Occipital lobe (tissue), 2 donors: ENCODE measurements around the gene MLXIPL. TPM values are rescaled to one million over a fixed set of nuclear protein-coding genes. Genes with fewer than 3 reads are reported as not detected.
"Not testable (repeated sequence)": the region's sequence is repeated elsewhere in the genome, so short reads cannot be mapped to it uniquely, and the experiment has no call there.

ENCODE experiments used
- DNase-seq: peaks from one replicate; lab custom pipeline; 2025; lab: John Stamatoyannopoulos, UW
- total RNA-seq: library from RNA; depleted of rRNA; stranded (reverse); fragments of >200 nt; gene quantifications from one replicate; pipeline ENCODE4 v1.2.3, GENCODE V29; 2014

The MLXIPL gene
- total RNA-seq, 1 donor from 2014 or later, result not detected

DNA sequence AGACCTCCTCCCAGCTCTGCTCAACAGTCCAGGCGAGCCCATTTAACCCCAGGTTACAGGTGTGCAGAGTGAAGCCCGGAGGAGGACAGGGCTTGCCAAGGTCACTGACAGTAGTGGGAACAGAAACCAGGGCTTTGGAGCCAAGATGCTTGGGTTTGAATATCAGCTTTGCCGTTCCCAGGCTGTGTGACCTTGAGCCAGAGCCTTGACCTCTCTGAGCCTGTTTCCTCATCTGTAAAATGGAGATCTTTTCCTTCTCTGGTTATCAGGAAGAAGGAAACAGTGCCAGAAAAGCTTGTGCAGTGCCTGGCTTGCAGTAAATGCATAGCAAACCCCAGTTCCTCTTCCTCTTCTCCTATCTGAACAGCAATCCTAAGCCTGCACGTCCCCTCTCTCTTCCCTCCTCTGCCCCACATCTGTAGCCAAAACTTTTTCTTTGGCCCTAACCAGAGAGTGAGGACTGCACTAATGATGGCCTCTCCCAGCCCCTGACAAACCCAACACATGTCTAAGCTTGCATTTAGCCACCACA, 21.4 kb upstream of the MLXIPL start:
- no peak for DNase-seq

DNA sequence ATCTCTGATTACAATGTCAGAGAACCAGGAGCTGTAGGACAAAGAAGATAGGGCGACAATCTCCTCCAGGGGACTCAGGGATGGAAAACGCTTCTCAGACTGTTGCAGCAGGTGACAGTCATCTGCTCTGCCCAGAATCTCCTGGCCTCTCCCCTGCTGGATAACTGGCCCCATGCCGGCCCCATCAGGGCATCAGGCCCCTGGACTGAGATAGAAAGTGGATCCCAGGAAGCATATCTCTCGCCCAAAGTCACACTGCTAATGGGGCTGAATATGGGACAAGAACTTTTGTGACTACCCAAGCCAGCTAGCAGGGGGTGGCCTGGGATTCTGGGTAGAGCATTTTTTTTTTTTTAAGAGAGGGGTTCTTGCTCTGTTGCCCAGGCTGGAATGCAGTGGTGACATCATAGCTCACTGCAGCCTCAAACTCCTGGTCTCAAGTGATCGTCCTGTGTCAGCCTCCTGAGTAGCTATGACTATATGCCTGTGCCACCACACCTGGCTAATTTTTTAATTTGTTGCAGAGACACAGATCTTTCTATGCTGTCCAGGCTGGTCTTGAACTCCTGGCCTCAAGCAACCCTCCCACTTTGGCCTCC, 20.5 kb upstream of the MLXIPL start:
- no peak for DNase-seq

DNA sequence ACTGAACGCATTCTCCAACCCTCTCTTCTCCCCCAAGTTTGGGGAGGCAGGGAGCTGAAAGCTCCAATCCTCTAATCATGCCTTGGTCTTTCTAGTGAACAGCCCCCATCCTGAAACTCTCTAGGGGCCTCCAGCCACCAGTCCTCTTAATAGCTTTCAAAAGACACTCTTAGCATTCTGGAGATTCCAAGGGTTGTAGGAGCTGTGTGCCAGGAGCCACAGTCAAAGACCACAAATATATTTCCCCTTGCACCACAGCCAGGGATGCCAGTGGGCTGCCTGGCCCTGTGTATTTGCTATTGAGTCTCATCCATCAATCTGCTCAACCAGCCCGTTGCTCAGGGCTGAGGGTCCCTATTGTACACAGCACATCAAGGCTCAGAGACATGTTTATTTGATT, 18.5 kb upstream of the MLXIPL start:
- no peak for DNase-seq

DNA sequence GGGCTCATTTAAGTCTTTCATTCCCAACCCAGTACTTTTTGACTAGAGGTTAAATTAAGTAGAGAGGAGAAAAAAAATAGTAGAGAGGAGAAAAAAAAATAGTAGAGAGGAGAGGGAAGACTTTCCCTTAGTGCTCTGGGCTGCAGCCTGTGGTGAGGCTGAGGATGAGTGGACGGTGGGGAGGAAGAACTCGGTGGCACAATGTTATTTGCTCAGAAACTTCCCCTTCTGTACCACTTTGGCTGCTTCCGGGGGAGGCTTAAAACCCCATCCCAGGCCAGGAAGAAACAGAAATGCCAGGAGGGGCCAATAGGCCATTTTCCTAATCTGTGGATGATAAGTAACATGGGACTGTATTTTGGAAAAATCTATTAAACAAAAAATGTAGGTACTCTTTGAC, 14.6 kb upstream of the MLXIPL start:
- DNase-seq, result no peak

DNA sequence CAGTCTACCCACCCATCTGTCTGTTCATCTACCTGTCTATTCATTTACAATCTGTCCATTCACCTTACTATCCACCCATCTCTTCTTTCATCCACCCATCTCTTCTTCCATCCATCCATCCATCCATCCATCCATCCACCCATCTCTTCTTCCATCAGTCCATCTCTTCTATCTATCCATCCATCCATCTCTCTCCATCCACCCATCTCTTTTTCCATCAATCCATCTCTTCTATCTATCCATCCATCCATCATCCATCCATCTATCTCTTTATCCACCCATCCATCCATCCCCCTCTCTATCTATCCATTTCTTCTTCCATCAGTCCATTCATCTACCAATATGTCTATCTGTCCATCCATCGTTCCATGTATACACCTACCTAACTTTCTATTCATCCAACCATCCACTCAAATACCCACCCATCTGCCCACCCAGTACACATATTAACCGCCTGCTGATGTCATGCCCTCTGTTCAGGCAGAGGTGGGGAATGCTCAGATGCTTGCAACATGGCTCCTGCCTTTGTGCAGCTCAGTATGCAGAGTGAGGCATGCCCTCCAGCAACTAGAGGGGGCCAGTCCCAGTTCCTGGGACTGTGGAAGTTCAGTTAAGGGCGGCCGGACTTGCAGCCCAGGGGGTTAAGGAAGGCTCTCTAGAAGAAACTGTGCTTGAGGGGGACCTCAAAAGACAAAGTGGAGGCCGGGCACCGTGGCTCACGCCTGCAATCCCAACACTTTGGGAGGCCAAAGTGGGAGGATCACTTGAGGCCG, 11.3 kb upstream of the MLXIPL start:
- DNase-seq, result no peak

DNA sequence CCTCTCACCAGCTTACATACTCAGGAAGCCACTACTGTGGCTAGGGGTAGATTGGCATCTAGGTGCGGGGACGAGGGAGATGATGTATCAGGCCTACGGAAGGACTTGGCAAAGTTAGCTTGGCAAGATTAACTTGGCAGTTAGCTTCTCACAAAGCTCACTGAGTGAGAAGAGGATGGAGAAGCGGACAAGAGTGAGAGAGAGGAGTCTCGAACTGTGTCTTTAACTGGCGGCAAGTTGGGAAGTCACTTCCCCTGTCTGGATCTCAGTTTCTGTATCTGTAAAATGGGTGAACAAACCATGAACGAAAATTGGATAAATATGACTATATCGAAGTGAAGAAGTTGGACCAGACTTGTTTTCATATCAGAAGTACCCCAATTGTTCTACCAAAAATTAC, 9.5 kb upstream of the MLXIPL start:
- no peak for DNase-seq

DNA sequence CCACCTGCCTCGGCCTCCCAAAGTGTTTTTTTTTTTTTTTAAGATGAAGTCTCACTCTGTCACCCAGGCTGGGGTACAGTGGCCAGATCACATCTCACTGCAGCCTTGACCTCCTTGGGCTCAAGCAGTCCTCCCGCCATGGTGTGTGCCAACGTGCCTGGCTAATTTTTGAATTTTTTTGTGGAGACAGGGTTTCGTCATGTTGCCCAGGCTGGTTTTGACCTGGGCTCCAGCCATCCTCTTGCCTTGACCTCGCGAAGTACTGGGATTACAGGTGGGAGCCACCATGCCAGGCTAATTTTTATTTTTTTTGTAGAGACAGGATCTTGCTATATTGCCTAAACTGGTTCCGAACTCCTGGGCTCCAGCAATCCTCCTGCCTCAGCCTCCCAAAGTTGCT, 9.0 kb upstream of the MLXIPL start:
- no peak for DNase-seq

DNA sequence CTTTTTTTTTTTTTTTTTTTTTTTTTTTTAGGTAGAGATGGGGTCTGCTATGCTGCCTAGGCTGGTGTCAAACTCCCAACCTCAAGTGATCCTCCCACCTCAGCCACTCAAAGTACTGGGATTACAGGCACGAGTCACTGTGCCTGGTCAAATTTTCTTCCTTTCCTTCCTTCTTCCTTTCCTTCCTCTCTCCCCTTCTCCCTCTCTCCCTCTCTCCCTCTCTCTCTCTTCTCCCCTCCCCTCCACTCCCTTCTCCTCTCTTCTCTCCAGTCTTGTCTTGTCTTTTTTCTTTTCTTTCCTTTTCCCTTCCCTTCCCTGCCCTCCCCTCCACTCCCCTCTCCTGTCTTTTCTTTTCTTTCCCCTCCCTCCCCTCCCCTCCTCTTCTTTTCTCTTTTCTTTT, 7.2 kb upstream of the MLXIPL start:
- no peak for DNase-seq

DNA sequence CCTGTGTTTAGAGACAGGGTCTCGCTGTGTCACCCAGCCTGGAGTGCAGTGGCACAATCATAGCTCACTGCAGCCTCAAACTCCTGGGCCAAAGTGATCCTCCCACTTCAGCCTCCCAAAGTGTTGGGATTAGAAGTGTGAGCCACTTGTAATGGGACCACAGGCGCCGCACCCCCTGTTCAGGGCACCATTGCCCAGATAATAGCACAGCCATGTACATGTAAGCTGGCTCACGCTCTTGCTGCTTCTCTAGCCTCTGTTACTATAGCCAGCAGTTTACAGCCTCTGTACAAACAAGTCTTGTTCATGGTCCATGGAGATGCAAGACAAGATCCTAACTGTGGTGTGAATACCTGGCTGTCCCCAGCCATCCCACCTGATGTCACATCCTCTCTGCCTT, 4.2 kb upstream of the MLXIPL start:
- no peak for DNase-seq

DNA sequence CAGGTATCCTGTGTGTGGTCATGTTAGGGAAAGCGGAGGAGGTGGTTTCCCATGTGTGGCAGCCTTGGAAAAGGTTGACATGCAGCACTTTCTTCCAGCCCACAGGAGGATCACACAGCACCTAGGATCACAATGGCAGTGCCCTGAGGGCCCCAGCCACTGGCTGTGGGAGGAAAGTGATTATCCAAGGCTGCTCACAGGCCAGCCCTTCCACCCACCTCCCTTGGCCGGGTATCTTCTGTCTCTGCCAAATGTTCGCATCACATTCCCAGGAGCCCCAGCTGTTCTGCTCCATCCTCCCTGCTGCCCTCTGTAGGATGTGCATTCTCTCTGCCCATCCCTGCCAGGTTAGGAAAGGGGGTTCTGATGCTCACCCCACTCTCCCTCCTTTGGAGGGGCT, 2.5 kb upstream of the MLXIPL start:
- DNase-seq, result no peak

- DNase-seq, result no peak
These were observed 954 bp upstream of the MLXIPL start for GRCh38 chr7:73625276-73625675.

DNA sequence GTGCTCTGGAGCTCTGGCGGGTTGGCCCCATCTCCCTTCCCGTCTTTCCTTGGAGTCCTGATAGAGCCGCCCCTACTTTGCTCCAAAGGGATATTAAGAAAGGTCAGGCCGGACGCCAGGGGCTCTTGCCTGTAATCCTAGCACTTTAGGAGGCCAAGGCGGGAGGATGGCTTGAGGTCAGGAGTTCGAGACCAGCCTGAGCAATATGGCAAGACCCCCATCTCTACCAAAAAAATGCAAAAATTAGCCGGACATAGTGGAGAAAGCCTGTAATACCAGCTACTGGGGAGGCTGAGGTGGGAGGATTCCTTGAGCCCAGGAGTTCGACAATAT, 313 bp upstream of the MLXIPL start:
- no peak for DNase-seq

- DNase-seq, result no peak
These were observed 1.2 kb downstream of the MLXIPL start for GRCh38 chr7:73622909-73623797.

DNA sequence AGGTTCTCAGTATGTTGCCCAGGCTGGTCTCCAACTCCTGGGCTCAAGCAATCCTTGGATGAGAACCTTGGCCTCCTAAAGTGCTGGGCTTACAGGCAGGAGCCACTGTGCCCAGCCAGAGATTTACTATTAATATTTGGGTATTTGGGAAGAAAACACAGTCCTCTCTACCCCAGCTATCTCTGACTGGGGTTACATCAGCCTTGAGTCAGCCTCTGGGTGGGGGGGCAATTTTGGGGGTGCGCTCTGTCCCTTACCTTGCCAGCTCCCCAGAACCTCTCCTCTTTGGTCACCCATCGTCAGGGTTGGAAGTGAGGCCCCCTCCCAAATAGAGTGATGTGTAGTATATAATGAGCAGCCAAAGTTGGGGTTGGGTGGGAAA, 1.8 kb downstream of the MLXIPL start:
- no peak for DNase-seq

DNA sequence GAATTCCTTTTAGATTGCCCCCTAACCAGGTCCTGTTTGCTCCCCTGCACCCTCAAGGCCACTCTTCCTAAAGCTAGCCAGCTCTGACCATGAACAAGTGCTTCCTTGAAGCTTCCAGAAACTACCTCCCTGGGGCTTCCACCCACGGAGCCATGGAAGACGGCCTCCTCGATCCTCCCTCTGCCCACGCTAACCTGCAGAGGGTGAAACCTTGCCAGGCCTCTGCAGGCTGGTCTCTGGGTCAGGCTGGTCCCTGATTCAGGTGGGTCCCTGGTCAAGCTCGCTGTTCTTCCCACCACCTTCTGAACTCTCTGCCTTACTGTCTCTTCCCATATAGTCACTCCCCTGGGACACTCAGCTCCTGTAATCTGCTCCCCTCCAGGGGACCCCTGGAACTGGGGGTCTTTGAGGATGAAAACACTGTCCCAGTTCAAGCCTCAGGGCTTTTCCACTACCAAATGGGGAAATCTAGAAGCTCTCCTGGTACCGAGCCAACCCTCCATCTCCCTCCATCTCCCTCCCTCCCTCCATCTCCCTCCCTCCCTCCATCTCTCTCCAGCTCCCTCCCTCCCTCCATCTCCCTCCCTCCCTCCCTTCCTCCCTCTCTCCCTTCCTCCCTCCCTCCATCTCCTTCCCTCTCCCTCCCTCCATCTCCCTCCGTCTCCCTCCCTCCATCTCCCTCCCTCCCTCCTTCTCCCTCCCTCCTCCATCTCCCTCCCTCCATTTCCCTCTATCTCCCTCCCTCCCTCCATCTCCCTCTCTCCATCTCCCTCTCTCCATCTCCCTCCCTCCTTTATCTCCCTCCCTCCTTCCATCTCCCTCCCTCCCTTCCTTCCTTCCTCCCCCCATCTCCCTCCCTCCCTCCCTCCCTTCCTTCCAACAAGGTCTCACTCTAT, 2.9 kb downstream of the MLXIPL start:
- no peak for DNase-seq

DNA sequence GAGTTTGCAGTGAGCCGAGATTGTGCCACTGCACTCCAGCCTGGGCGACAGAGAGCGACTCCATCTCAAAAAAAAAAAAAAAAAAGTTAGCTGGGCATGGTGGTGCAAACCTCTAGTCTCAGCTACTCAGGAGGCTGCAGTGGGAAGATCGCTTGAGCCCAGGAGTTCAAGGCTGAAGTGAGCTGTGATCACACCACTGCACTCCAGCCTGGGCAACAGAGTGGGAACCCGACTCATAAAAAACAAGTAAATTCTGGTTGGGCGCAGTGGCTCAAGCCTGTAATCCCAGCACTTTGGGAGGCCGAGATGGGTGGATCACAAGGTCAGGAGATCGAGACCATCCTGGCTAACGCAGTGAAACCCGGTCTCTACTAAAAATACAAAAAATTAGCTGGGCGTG, 4.9 kb downstream of the MLXIPL start:
- not testable (repeated sequence) for DNase-seq

- no peak for DNase-seq
These were observed 5.8 kb downstream of the MLXIPL start for GRCh38 chr7:73618538-73618937.

DNA sequence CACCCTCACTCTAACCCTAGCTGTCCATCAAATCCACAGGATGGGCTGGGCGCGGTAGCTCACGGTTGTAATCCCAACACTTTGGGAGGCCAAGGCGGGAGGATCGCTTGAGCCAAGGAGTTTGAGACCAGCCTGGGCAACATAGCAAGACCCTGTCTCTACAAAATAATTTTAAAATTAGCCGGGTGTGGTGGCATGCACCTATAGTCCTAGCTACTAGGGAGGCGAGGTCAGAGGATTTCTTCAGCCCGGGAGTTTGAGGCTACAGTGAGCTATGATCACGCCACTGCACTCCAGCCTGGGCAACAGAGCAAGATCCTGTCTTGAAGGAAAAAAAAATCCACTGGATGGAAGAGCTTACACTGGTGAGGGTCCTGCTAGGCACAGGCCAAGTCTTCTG, 6.8 kb downstream of the MLXIPL start:
- not testable (repeated sequence) for DNase-seq

DNA sequence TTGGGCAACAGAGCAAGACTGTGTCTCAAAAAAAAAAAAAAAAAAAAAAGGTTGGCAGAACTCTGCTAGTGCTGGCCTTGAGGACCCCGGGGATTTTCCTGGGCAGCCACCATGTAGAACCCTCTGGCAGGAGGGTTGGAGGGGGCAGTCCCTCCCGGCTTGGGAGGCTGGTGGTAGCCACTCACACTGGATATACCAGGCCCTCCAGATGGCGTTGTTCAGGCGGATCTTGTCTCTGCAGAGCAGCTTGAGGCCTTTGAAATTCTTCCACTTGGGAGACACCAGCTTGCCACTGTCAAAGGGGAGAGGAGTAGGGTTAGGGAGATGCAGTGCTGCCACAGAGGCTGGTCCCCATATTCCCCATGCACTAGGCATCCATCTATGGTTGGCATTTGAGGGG, 8.4 kb downstream of the MLXIPL start:
- DNase-seq, result no peak

DNA sequence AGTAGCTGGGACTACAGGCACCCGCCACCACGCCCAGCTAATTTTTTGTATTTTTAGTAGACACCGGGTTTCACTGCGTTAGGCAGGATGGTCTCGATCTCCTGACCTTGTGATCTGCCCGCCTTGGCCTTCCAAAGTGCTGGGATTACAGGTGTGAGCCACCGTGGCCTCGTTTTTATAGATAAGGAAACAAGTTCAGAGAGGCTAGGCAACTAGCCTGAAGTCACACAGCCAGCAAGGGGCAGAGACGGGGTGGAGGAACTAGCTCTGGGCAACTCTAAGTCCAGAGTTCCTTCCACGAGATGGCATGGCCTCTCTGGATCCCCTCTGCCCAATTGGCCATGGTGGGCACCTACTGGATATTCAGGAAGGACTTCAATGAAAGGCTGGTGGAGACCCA, 9.4 kb downstream of the MLXIPL start:
- not testable (repeated sequence) for DNase-seq
